Pancreas (tissue), 10 donors: ENCODE results near the gene PPP1R15A. TPM values are rescaled to one million over a fixed set of nuclear protein-coding genes. Genes with fewer than 3 reads are reported as not detected.
"Not testable (repeated sequence)": the region's sequence is repeated elsewhere in the genome, so short reads cannot be mapped to it uniquely, and the experiment has no call there.

Source experiments
- ATAC-seq, 4 donors: fragments of 200-7000 bp; cut with Tn5 transposase; one replicate each; pipeline versions ENCODE4 v1.8.0 to v1.9.1; 2020; ENCODE audit warnings: mild to moderate bottlenecking in 4 of 4, moderate library complexity in 4 of 4
- DNase-seq, 6 donors: peaks; one replicate each; pipeline ENCODE4 v3.0.0-alpha.2; 2020
- FAIRE-seq: peaks from 2 replicates; lab custom pipeline; 2012; peaks lifted over from hg19 to GRCh38; lab: Jason Lieb, UNC
- H3K27ac ChIP-seq, 4 donors: fragments of 200-600 bp; sonication (generic); 1 replicate in 3 of 4; 2 replicates in 1 of 4; pipeline versions ENCODE4 v1.5.0 to v1.8.0; 2020
- H3K27me3 ChIP-seq, 4 donors: fragments of 200-600 bp; one replicate each; pipeline ENCODE4 v1.8.0; 2021
- H3K36me3 ChIP-seq, 3 donors: fragments of 200-600 bp; sonication (generic) in 1 of 3; one replicate each; pipeline versions ENCODE4 v1.5.0 to v1.8.0; 2020 to 2021
- H3K4me1 ChIP-seq, 3 donors: fragments of 200-600 bp; one replicate each; pipeline ENCODE4 v1.8.0; 2021
- H3K4me3 ChIP-seq, 4 donors: fragments of 200-600 bp; sonication (generic) in 2 of 4; one replicate each; pipeline versions ENCODE4 v1.5.0 to v1.8.0; 2020 to 2021
- H3K9me3 ChIP-seq, 4 donors: fragments of 200-600 bp; one replicate each; pipeline ENCODE4 v1.8.0; 2021
- WGBS, 2 donors: extraction: QIAGEN DNeasy Blood & Tissue Kit; methylation state at CpG; one replicate each; pipeline ENCODE4 v1.1.7; 2013; 5-methylcytosine and 5-hydroxymethylcytosine counted together
- intact Hi-C, 3 donors: fragments of 100-400 bp; cut with DNase I; formaldehyde crosslinking; loops; one replicate each; pipeline versions ENCODE4 v1.11.1 to v1.14.2; 2022
- polyA plus RNA-seq, 2 donors: library from polyadenylated mRNA; stranded (reverse); fragments of 200-250 nt; gene quantifications; one replicate each; pipeline ENCODE4 v1.2.3, GENCODE V29; 2013
- total RNA-seq, 6 donors: library from RNA; stranded (reverse); fragmentation: NEBNext Ultra II Directional in 4 of 6; extraction: Animal tissue kit (Norgen Biotek cat#: 25700) in 4 of 6; gene quantifications; one replicate each; pipeline versions ENCODE4 v1.2.1 to v1.2.4, GENCODE V29; 2021 to 2023
- TF ChIP-seq, protein P1 (sequence below), 4 donors: fragments of 200-600 bp; sonication (generic) in 3 of 4; IDR thresholded peaks; one replicate each; pipeline versions ENCODE4 v1.5.0 to v1.8.0; 2021; ENCODE audit warnings: antibody characterized with exemption in 4 of 4
- donor health status: healthy with polysubstance abuse.
- donor health status: DM: no; HTN: no; CAD: no; lungs with moderate emphysema.
- donor health status: DM: no; HTN: no; CAD: no.
- donor health status: control.
- donor health status: control.
- donor health status: Bipolar disorder and iron deficiency.
- donor health status: DM: yes; HTN: yes; CAD: no.
- donor health status: DM: no; HTN: no; CAD: no.
- donor health status: DM: no; HTN: no; CAD: no.
- donor health status: DM: yes; HTN: yes; CAD: no.

Gene PPP1R15A
- total and polyA plus RNA-seq, 8 donors = 8.1 to 53.2 (median 13.9) TPM

DNA sequence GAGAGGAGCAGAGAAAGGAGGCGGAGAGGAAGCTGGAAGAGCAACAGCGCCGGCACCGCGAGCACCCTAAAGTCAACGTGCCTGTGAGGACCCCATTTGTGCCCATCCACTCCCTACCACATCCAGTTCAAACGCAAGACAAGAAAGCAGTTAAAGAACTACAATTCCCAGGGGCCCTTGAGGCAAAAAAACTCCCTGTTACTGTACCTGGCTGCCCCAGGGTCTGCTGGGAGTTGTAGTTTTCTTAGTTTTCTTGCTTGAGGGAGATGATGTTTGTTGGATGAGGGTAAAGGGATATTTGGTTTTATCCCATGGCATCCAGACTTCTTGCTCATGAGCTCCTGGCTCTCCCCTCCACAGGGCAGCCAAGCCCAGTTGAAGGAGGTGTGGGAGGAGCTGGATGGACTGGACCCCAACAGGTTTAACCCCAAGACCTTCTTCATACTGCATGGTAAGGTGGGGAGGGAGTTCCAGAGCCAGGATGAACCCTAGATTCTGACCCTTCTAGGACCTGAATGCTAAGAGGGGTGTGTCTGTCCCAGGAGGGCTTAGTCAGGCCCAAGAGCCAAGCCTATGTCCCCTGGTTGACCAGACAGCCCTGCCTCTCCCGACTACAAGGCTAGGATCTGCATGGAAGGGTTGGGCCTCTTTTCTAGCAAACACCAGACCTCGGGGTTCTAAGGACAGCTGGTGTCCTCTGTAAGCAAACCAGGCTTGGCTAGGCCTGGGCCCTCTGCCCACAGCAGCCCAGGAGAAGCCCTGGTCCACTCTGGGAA is 41.1 kb downstream of the PPP1R15A start:
- H3K27ac ChIP-seq = no peak overlapping the region
- 88 to 92% methylated on average over 9 of the region's 9 CpGs for WGBS, 2 donors
- no peak overlapping the region for H3K4me3 ChIP-seq
- TF ChIP-seq, protein P1, sequence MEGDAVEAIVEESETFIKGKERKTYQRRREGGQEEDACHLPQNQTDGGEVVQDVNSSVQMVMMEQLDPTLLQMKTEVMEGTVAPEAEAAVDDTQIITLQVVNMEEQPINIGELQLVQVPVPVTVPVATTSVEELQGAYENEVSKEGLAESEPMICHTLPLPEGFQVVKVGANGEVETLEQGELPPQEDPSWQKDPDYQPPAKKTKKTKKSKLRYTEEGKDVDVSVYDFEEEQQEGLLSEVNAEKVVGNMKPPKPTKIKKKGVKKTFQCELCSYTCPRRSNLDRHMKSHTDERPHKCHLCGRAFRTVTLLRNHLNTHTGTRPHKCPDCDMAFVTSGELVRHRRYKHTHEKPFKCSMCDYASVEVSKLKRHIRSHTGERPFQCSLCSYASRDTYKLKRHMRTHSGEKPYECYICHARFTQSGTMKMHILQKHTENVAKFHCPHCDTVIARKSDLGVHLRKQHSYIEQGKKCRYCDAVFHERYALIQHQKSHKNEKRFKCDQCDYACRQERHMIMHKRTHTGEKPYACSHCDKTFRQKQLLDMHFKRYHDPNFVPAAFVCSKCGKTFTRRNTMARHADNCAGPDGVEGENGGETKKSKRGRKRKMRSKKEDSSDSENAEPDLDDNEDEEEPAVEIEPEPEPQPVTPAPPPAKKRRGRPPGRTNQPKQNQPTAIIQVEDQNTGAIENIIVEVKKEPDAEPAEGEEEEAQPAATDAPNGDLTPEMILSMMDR (IDR thresholded peaks at IDR 0.05) = no peak
- ATAC-seq (peak in 2 of 4 donors; percentile 46 to 48), FAIRE-seq (no peak), DNase-seq (no peak)
- no peaks in the 10 kb centered on the region for H3K4me1 ChIP-seq
- H3K9me3 ChIP-seq = no peaks in the 10 kb centered on the region
- intact Hi-C loops = no loop called here
- H3K36me3 ChIP-seq = peaks cover 0 to 25% (median 16%) of the 10 kb centered on the region in 3 donors
- H3K27me3 ChIP-seq = no peaks in the 10 kb centered on the region

DNA sequence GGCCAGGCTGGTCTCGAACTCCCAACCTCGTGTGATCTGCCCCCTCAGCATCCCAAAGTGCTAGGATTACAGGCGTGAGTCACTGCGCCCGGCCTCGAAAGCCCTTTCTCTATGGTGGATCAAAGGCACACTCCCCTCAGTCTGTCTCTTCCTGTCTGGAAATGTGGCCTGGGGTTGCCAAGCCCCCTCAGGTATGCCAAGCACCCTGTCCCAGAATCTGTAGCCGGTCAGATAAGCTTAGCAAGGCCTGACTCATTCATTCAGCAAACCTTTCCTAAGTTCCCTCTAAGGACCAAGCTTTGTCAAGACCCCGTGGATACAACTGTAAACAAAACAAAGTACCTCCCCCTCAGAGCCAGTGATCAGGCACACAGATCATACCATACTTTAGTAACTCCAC is 42.0 kb downstream of the PPP1R15A start:
- FAIRE-seq = no peak
- H3K36me3 ChIP-seq = peaks cover 3 to 24% (median 16%) of the 10 kb centered on the region in 3 donors
- intact Hi-C loops = no loop called here

DNA sequence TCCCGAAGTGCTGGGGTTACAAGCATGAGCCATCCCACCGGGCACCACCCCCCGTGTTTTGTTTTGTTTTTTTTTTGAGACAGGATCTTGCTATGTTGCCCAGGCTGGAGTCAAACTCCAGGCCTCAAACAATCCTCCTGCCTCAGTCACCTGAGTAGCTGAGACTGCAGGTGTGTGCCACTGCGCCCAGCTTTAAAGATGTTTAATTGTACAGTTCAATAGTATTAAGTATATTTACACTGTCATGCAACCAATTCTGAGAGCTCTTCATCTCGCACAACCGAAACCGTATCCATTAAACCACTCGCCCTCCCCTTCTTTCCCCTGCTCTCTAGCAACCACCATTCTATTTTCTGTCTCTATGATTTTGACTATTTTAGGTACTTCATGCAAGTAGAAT is 43.5 kb downstream of the PPP1R15A start:
- peaks cover 3 to 12% (median 11%) of the 10 kb centered on the region in 3 donors for H3K36me3 ChIP-seq
- ATAC-seq = peak in 3 of 4 donors; percentile 18 to 55 (median 20)
- intact Hi-C loops = no loop called here
- no peak for FAIRE-seq
- no peak overlapping the region for H3K27ac ChIP-seq
- no peak for DNase-seq
- H3K4me3 ChIP-seq = no peak overlapping the region
- H3K27me3 ChIP-seq = no peaks in the 10 kb centered on the region
- TF ChIP-seq, protein P1 (IDR thresholded peaks at IDR 0.05) = no peak
- 88 to 90% methylated on average over 8 of the region's 8 CpGs for WGBS, 2 donors
- H3K9me3 ChIP-seq = no peaks in the 10 kb centered on the region
- H3K4me1 ChIP-seq = no peaks in the 10 kb centered on the region

More for the DNA sequence above, 42.0 kb downstream of the PPP1R15A start:
- no peak for DNase-seq
- Histone ChIP-seq H3K4me1 (no peaks in the 10 kb centered on the region), H3K4me3 (no peak overlapping the region), H3K9me3 (no peaks in the 10 kb centered on the region), H3K27ac (no peak overlapping the region), H3K27me3 (no peaks in the 10 kb centered on the region)
- no peak for ATAC-seq
- WGBS, 2 donors = 93 to 97% methylated on average over 8 of the region's 8 CpGs
- TF ChIP-seq, protein P1 (IDR thresholded peaks at IDR 0.05) = no peak

DNA sequence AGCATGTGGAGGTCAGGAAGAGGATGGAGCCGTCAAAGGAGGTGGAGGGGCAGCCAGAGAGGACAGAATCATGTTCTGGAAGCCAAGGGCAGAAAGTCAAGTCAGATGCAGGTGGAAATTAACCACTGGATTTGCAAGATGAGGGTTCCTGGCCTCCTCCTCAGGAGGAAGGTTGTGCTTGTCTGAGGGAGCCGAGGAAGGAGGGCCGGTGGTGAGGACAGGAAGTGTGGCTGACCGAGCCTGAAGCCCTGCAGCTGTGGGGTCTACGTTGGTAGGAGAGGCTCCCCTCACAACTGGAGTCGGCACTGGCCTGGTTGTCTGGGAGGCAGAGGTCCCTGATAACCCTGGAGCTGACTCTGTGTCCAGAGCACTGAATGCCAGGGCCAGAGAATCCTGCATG is 45.9 kb downstream of the PPP1R15A start:
- FAIRE-seq (no peak), DNase-seq (no peak), ATAC-seq (no peak)
- Histone ChIP-seq H3K36me3 (peaks cover 0 to 3% (median 3%) of the 10 kb centered on the region in 3 donors), H3K27ac (no peak overlapping the region), H3K27me3 (no peaks in the 10 kb centered on the region), H3K4me1 (no peaks in the 10 kb centered on the region), H3K9me3 (no peaks in the 10 kb centered on the region), H3K4me3 (no peak overlapping the region)
- intact Hi-C loops = no loop called here
- TF ChIP-seq, protein P1 (IDR thresholded peaks at IDR 0.05) = no peak
- 91% methylated on average over 6 of the region's 6 CpGs for WGBS, 2 donors

DNA sequence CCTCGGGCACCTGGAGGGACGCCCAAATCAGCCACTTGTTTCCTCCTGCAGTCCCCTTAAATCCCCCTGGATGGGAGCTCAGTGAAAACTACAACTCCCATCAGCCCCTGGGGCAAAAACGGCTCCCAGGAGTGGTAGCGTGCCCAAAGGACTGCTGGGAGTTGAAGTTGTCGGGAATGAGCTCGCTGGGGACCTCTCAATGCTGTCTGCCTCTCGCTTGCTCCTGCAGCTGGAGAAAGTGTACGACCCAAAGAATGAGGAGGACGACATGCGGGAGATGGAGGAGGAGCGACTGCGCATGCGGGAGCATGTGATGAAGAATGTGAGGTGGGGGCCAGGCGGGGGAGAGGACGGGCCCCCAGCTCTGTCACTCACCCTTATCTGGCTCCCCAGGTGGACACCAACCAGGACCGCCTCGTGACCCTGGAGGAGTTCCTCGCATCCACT is 46.6 kb downstream of the PPP1R15A start:
- Histone ChIP-seq H3K27me3 (no peaks in the 10 kb centered on the region), H3K9me3 (no peaks in the 10 kb centered on the region), H3K4me1 (no peaks in the 10 kb centered on the region), H3K27ac (no peak overlapping the region), H3K4me3 (no peak overlapping the region), H3K36me3 (peaks cover 0 to 3% (median 0%) of the 10 kb centered on the region in 3 donors)
- ATAC-seq (peak in 2 of 4 donors; percentile 55 to 58), FAIRE-seq (no peak), DNase-seq (no peak)
- intact Hi-C loops = no loop called here
- WGBS, 2 donors = 89 to 91% methylated on average over 18 of the region's 18 CpGs
- TF ChIP-seq, protein P1 (IDR thresholded peaks at IDR 0.05) = no peak

DNA sequence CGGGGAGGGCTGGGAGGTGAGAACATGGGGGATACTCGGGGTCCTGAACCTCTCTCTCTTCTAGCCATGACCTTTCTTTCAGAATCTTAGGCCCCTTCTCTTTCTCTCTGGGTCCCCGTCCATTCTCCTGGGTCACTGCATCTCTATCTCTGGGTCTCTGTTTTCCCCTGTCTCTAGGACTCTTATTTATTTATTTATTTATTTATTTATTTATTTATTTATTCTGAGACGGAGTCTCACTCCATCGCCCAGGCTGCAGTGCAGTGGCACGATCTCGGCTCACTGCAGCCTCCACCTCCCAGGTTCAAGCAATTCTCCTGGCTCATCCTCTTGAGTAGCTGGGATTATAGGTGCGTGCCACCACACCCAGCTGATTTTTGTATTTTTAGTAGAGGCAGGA is 47.0 kb downstream of the PPP1R15A start:
- H3K4me1 ChIP-seq, H3K4me3 ChIP-seq, H3K9me3 ChIP-seq, H3K27me3 ChIP-seq, ATAC-seq, H3K36me3 ChIP-seq, H3K27ac ChIP-seq, FAIRE-seq, intact Hi-C loops, DNase-seq: not testable (repeated sequence)
- 96 to 98% methylated on average over 8 of the region's 8 CpGs for WGBS, 2 donors
